SK-N-SH treated with all-trans-retinoic acid at 6 μM for 48 hours (cell line): Measurements from ENCODE around the gene INHBB.

Experiments
- ATAC-seq: fragments of 200-7000 bp; cut with Tn5 transposase; 3 replicates; pipeline ENCODE4 v1.9.1; 2020; ENCODE audit warnings: mild to moderate bottlenecking, moderate library complexity
- ARNTL ChIP-seq: fragments of 450-650 bp; formaldehyde crosslinking; IDR thresholded peaks from 2 replicates; pipeline ENCODE4 v1.5.0; 2020; ENCODE audit warnings: low read depth, mild to moderate bottlenecking, moderate library complexity, borderline replicate concordance
- BACH2 ChIP-seq: fragments of 250-450 bp; sonication (Bioruptor Pico); IDR thresholded peaks from 2 replicates; pipeline ENCODE4 v1.9.0; 2021; ENCODE audit warnings: mild to moderate bottlenecking, borderline replicate concordance
- CSRNP3 ChIP-seq: fragments of 250-450 bp; sonication (Bioruptor Pico); IDR thresholded peaks from 2 replicates; pipeline ENCODE4 v1.5.1; 2021; ENCODE audit warnings: mild to moderate bottlenecking, moderate library complexity
- ESRRG ChIP-seq: fragments of 250-450 bp; sonication (Bioruptor Pico); IDR thresholded peaks from 2 replicates; pipeline ENCODE4 v1.6.1; 2021; ENCODE audit warnings: mild to moderate bottlenecking
- GLIS3 ChIP-seq: fragments of 250-450 bp; sonication (Bioruptor Pico); IDR thresholded peaks from 2 replicates; pipeline ENCODE4 v1.5.0; 2020; ENCODE audit warnings: mild to moderate bottlenecking, moderate library complexity
- ISL1 ChIP-seq: fragments of 250-450 bp; sonication (Bioruptor Pico); IDR thresholded peaks from 2 replicates; pipeline ENCODE4 v2.1.2; 2022; ENCODE audit warnings: mild to moderate bottlenecking, moderate library complexity
- OSR1 ChIP-seq: fragments of 250-450 bp; sonication (Bioruptor Pico); IDR thresholded peaks from 2 replicates; pipeline ENCODE4 v1.8.0; 2022; ENCODE audit warnings: moderate library complexity, mild to moderate bottlenecking, inconsistent platforms
- PPARA ChIP-seq: fragments of 250-450 bp; sonication (Bioruptor Pico); IDR thresholded peaks from 2 replicates; pipeline ENCODE4 v1.5.0; 2020; ENCODE audit warnings: mild to moderate bottlenecking, borderline replicate concordance
- RARB ChIP-seq: fragments of 250-450 bp; sonication (Bioruptor Pico); IDR thresholded peaks from 2 replicates; pipeline ENCODE4 v1.8.0; 2021; ENCODE audit warnings: mild to moderate bottlenecking, moderate library complexity
- SNAI2 ChIP-seq: fragments of 250-450 bp; sonication (Bioruptor Pico); IDR thresholded peaks from 2 replicates; pipeline ENCODE4 v1.5.0; 2020; ENCODE audit warnings: mild to moderate bottlenecking, moderate library complexity
- TCF4 ChIP-seq: fragments of 250-450 bp; sonication (Bioruptor Pico); IDR thresholded peaks from 2 replicates; pipeline ENCODE4 v1.8.0; 2021; ENCODE audit warnings: mild to moderate bottlenecking, moderate library complexity, borderline replicate concordance
- TOX ChIP-seq: fragments of 250-450 bp; sonication (Bioruptor Pico); IDR thresholded peaks from 2 replicates; pipeline ENCODE4 v1.8.0; 2021; ENCODE audit warnings: mild to moderate bottlenecking, moderate library complexity, borderline replicate concordance
- TSHZ2 ChIP-seq: fragments of 250-450 bp; sonication (Bioruptor Pico); IDR thresholded peaks from 2 replicates; pipeline ENCODE4 v1.5.0; 2020; ENCODE audit warnings: mild to moderate bottlenecking, moderate library complexity
- ZC3H10 ChIP-seq: fragments of 250-450 bp; sonication (Bioruptor Pico); IDR thresholded peaks from 2 replicates; pipeline ENCODE4 v1.5.1; 2021; ENCODE audit warnings: mild to moderate bottlenecking, moderate library complexity
- ZFP3 ChIP-seq: fragments of 250-450 bp; sonication (Bioruptor Pico); IDR thresholded peaks from 2 replicates; pipeline ENCODE4 v1.5.0; 2020; ENCODE audit warnings: mild to moderate bottlenecking, moderate library complexity
- ZFP30 ChIP-seq: fragments of 450-650 bp; formaldehyde crosslinking; IDR thresholded peaks from 2 replicates; pipeline ENCODE4 v1.5.0; 2022; ENCODE audit warnings: mild to moderate bottlenecking, moderate library complexity
- ZNF565 ChIP-seq: fragments of 450-650 bp; formaldehyde crosslinking; conservative IDR thresholded peaks from 2 replicates; pipeline ENCODE4 v1.5.0; 2020; ENCODE audit warnings: low read depth, mild to moderate bottlenecking, moderate library complexity
- ZNF70 ChIP-seq: fragments of 450-650 bp; formaldehyde crosslinking; IDR thresholded peaks from 2 replicates; pipeline ENCODE4 v1.5.0; 2020; ENCODE audit warnings: mild to moderate bottlenecking, moderate library complexity
- ZNF8 ChIP-seq: fragments of 450-650 bp; formaldehyde crosslinking; IDR thresholded peaks from 2 replicates; pipeline ENCODE4 v1.5.0; 2020; ENCODE audit warnings: mild to moderate bottlenecking, moderate library complexity
- TF ChIP-seq, protein P1 (sequence below): fragments of 250-450 bp; sonication (Bioruptor Pico); IDR thresholded peaks from 2 replicates; pipeline ENCODE4 v1.5.1; 2020; ENCODE audit warnings: low read depth, mild to moderate bottlenecking, moderate library complexity
- TF ChIP-seq, protein P2 (sequence below): fragments of 250-450 bp; sonication (Bioruptor Pico); IDR thresholded peaks from 2 replicates; pipeline ENCODE4 v1.8.0; 2020; ENCODE audit warnings: mild to moderate bottlenecking, moderate library complexity, borderline replicate concordance
- TF ChIP-seq, protein P3 (sequence below): fragments of 250-450 bp; sonication (Bioruptor Pico); IDR thresholded peaks from 2 replicates; pipeline ENCODE4 v1.8.0; 2021; ENCODE audit warnings: low read depth, mild to moderate bottlenecking, moderate library complexity, borderline replicate concordance

Gene INHBB

GRCh38 chr2:120322329-120322728 lies 23.6 kb upstream of the INHBB start:
- TF ChIP-seq CSRNP3 (CRISPR knock-in tag) (no peak), ZNF565 (CRISPR knock-in tag) (no peak), ZFP30 (CRISPR knock-in tag) (no peak), OSR1 (CRISPR knock-in tag) (no peak), BACH2 (CRISPR knock-in tag) (no peak), RARB (no peak), SNAI2 (CRISPR knock-in tag) (no peak), ISL1 (CRISPR knock-in tag) (no peak), ZC3H10 (CRISPR knock-in tag) (no peak), ESRRG (CRISPR knock-in tag) (no peak), GLIS3 (CRISPR knock-in tag) (no peak), ZFP3 (CRISPR knock-in tag) (no peak), TCF4 (CRISPR knock-in tag) (no peak), TOX (CRISPR knock-in tag) (no peak), ZNF70 (CRISPR knock-in tag) (no peak), ARNTL (CRISPR knock-in tag) (no peak), ZNF8 (CRISPR knock-in tag) (no peak), PPARA (CRISPR knock-in tag) (no peak)
- TF ChIP-seq, protein P1, sequence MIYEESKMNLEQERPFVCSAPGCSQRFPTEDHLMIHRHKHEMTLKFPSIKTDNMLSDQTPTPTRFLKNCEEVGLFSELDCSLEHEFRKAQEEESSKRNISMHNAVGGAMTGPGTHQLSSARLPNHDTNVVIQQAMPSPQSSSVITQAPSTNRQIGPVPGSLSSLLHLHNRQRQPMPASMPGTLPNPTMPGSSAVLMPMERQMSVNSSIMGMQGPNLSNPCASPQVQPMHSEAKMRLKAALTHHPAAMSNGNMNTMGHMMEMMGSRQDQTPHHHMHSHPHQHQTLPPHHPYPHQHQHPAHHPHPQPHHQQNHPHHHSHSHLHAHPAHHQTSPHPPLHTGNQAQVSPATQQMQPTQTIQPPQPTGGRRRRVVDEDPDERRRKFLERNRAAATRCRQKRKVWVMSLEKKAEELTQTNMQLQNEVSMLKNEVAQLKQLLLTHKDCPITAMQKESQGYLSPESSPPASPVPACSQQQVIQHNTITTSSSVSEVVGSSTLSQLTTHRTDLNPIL (CRISPR knock-in tag), result no peak
- TF ChIP-seq, protein P2, sequence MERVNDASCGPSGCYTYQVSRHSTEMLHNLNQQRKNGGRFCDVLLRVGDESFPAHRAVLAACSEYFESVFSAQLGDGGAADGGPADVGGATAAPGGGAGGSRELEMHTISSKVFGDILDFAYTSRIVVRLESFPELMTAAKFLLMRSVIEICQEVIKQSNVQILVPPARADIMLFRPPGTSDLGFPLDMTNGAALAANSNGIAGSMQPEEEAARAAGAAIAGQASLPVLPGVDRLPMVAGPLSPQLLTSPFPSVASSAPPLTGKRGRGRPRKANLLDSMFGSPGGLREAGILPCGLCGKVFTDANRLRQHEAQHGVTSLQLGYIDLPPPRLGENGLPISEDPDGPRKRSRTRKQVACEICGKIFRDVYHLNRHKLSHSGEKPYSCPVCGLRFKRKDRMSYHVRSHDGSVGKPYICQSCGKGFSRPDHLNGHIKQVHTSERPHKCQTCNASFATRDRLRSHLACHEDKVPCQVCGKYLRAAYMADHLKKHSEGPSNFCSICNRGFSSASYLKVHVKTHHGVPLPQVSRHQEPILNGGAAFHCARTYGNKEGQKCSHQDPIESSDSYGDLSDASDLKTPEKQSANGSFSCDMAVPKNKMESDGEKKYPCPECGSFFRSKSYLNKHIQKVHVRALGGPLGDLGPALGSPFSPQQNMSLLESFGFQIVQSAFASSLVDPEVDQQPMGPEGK (CRISPR knock-in tag), result no peak
- ATAC-seq, result no peak

DNA sequence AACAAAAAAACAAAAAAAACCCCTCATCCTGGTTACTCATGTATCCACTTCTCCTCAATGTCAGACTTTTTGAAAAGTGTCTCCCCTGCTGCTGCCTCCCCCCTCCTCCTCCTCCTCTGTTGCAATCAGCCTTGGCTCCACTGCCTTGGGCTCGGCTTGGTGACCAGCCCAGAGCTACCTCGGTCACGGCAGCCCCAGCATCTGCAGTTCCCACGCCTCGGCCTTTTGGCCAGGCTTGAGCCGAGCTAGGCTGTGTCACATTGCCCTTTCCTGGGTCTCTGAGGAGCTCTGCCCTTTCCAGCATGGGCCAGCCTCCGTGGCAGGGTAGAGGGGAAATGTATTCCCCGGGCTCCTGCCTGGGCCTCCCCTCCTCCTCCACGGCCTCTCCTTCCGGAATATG lies 22.7 kb upstream of the INHBB start:
- no peak for ATAC-seq
- no peak for TF ChIP-seq PPARA (CRISPR knock-in tag)
- TF ChIP-seq, protein P3, sequence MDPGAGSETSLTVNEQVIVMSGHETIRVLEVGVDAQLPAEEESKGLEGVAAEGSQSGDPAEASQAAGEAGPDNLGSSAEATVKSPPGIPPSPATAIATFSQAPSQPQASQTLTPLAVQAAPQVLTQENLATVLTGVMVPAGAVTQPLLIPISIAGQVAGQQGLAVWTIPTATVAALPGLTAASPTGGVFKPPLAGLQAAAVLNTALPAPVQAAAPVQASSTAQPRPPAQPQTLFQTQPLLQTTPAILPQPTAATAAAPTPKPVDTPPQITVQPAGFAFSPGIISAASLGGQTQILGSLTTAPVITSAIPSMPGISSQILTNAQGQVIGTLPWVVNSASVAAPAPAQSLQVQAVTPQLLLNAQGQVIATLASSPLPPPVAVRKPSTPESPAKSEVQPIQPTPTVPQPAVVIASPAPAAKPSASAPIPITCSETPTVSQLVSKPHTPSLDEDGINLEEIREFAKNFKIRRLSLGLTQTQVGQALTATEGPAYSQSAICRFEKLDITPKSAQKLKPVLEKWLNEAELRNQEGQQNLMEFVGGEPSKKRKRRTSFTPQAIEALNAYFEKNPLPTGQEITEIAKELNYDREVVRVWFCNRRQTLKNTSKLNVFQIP (CRISPR knock-in tag), result no peak
- TF ChIP-seq, all 23 proteins: peak for 0

GRCh38 chr2:120323807-120324399 lies 22.0 kb upstream of the INHBB start:
- no peak for ATAC-seq
- no peak for TF ChIP-seq ZNF70 (CRISPR knock-in tag)
- TF ChIP-seq, protein P3 (CRISPR knock-in tag), result no peak
- no peak for TF ChIP-seq TCF4 (CRISPR knock-in tag)
- no peak for TF ChIP-seq RARB
- no peak for TF ChIP-seq ARNTL (CRISPR knock-in tag)
- no peak for TF ChIP-seq SNAI2 (CRISPR knock-in tag)
- TF ChIP-seq TOX (CRISPR knock-in tag), result no peak
- no peak for TF ChIP-seq OSR1 (CRISPR knock-in tag)
- TF ChIP-seq ESRRG (CRISPR knock-in tag), result no peak
- TF ChIP-seq BACH2 (CRISPR knock-in tag), result no peak
- no peak for TF ChIP-seq TSHZ2
- TF ChIP-seq, protein P2 (CRISPR knock-in tag), result no peak
- no peak for TF ChIP-seq CSRNP3 (CRISPR knock-in tag)
- no peak for TF ChIP-seq GLIS3 (CRISPR knock-in tag)
- no peak for TF ChIP-seq ZNF565 (CRISPR knock-in tag)
